K562 (cell line): ENCODE measurements around the gene SIT1. TPM values are rescaled to one million over a fixed set of nuclear protein-coding genes. Genes with fewer than 3 reads are reported as not detected.

ENCODE experiments used
- CREB1 ChIP-seq, 2 experiments: sonication (generic) in 1 of 2; formaldehyde crosslinking in 1 of 2; IDR thresholded peaks; 2 replicates each; pipeline versions ENCODE4 v1.6.1 to v1.8.0; 2012 to 2022; ENCODE audit warnings: inconsistent platforms in 1 of 2, mild to moderate bottlenecking in 1 of 2, missing genetic modification reagents in 1 of 2, moderate library complexity in 1 of 2
- FOS ChIP-seq: IDR thresholded peaks from 3 replicates; pipeline ENCODE4 v1.6.1; 2011; ENCODE audit not compliant: insufficient read length; ENCODE audit errors: extremely low read depth
- FOXA3 ChIP-seq, 2 experiments: fragments of 450-650 bp in 1 of 2; sonication (generic) in 1 of 2; formaldehyde crosslinking; IDR thresholded peaks in 1 of 2; conservative IDR thresholded peaks in 1 of 2; 2 replicates each; pipeline versions ENCODE4 v1.4.0 to v1.8.0; 2020 to 2022; ENCODE audit warnings: mild to moderate bottlenecking in 2 of 2, missing genetic modification reagents in 1 of 2
- HNRNPLL ChIP-seq: fragments of 200-400 bp; formaldehyde crosslinking; IDR thresholded peaks from 2 replicates; pipeline ENCODE4 v1.6.1; 2017; ENCODE audit warnings: low read length, low read depth, mild to moderate bottlenecking; ENCODE audit not compliant: poor library complexity, severe bottlenecking
- KAT7 ChIP-seq: sonication (generic); formaldehyde crosslinking; IDR thresholded peaks from 2 replicates; pipeline ENCODE4 v1.8.0; 2022; ENCODE audit warnings: missing genetic modification reagents, mild to moderate bottlenecking, borderline replicate concordance
- MCM5 ChIP-seq: fragments of 450-650 bp; IDR thresholded peaks from 2 replicates; pipeline ENCODE4 v1.6.1; 2016; ENCODE audit warnings: low read depth
- NCOA1 ChIP-seq: fragments of 450-650 bp; IDR thresholded peaks from 2 replicates; pipeline ENCODE4 v1.6.1; 2016; ENCODE audit warnings: low read depth
- NRF1 ChIP-seq, 2 experiments: fragments of 450-650 bp; IDR thresholded peaks in 1 of 2; conservative IDR thresholded peaks in 1 of 2; 2 replicates each; pipeline ENCODE4 v1.6.1; 2014; ENCODE audit warnings: mild to moderate bottlenecking in 2 of 2
- PYGO2 ChIP-seq: fragments of 450-650 bp; IDR thresholded peaks from 2 replicates; pipeline ENCODE4 v1.6.1; 2016; ENCODE audit warnings: mild to moderate bottlenecking, missing genetic modification characterization, moderate library complexity, missing compliant biosample characterization
- RBFOX2 ChIP-seq: fragments of 200-400 bp; formaldehyde crosslinking; IDR thresholded peaks from 2 replicates; pipeline ENCODE4 v1.6.1; 2017; ENCODE audit warnings: low read depth, mild to moderate bottlenecking, low read length, moderate library complexity
- TAF7 ChIP-seq: fragments of 450-650 bp; IDR thresholded peaks from 2 replicates; pipeline ENCODE4 v1.6.1; 2016; ENCODE audit warnings: missing genetic modification characterization, missing compliant biosample characterization
- ZC3H4 ChIP-seq: sonication (generic); formaldehyde crosslinking; IDR thresholded peaks from 2 replicates; pipeline ENCODE4 v1.9.0; 2021; ENCODE audit warnings: missing genetic modification reagents, borderline replicate concordance
- polyA plus RNA-seq, 8 experiments: library from polyadenylated mRNA; depleted of rRNA in 4 of 8; stranded (reverse) in 5 of 8; unstranded in 3 of 8; fragments of >200 nt; fragmentation: Nextera tagmentation in 2 of 8; fragmentation: Illumina TruSeq in 1 of 8; extraction: Ambion mirVana in 2 of 8; extraction: Trizol in 1 of 8; gene quantifications; 2 replicates each; pipeline versions ENCODE4 v1.2.1 to v1.2.3, GENCODE V29; 2011 to 2014; ENCODE audit warnings: inconsistent platforms in 1 of 8, missing spikeins in 1 of 8
- total RNA-seq, 7 experiments: library from RNA; depleted of rRNA in 6 of 7; stranded (reverse); fragments of >200 nt in 6 of 7; fragmentation: Illumina TruSeq in 2 of 7; extraction: Trizol in 2 of 7; gene quantifications; 2 replicates each; pipeline versions ENCODE4 v1.2.1 to v1.2.3, GENCODE V29; 2011 to 2021; ENCODE audit warnings: low replicate concordance in 1 of 7
- TF ChIP-seq, protein P1 (sequence below): sonication (generic); formaldehyde crosslinking; IDR thresholded peaks from 2 replicates; pipeline ENCODE4 v1.8.1; 2023; ENCODE audit warnings: missing genetic modification reagents, mild to moderate bottlenecking, borderline replicate concordance
- TF ChIP-seq, protein P2 (sequence below), 3 experiments: IDR thresholded peaks in 2 of 3; conservative IDR thresholded peaks in 1 of 3; 2 replicates each; pipeline ENCODE4 v1.5.1; 2011 to 2012; ENCODE audit warnings: low read length in 3 of 3, mild to moderate bottlenecking in 3 of 3, control low read depth in 2 of 3, improper control_type of control experiment in 1 of 3, inconsistent platforms in 1 of 3, low read depth in 1 of 3, mixed read lengths in 1 of 3, moderate library complexity in 1 of 3; ENCODE audit not compliant: insufficient read depth in 2 of 3
- TF ChIP-seq, protein P3 (sequence below), 2 experiments: fragments of 450-650 bp; conservative IDR thresholded peaks; 2 replicates each; pipeline ENCODE4 v1.6.1; 2017; ENCODE audit warnings: mild to moderate bottlenecking in 2 of 2, moderate library complexity in 2 of 2
- TF ChIP-seq, protein P4 (sequence below): fragments of 250-450 bp; sonication (Bioruptor Pico); IDR thresholded peaks from 2 replicates; pipeline ENCODE4 v1.8.0; 2022; ENCODE audit warnings: inconsistent platforms

The SIT1 gene
- total and polyA plus RNA-seq, 9 of the 15 experiments (the other 6 are each of a cell fraction or from before 2014, with no cell fraction given) = not detected

DNA sequence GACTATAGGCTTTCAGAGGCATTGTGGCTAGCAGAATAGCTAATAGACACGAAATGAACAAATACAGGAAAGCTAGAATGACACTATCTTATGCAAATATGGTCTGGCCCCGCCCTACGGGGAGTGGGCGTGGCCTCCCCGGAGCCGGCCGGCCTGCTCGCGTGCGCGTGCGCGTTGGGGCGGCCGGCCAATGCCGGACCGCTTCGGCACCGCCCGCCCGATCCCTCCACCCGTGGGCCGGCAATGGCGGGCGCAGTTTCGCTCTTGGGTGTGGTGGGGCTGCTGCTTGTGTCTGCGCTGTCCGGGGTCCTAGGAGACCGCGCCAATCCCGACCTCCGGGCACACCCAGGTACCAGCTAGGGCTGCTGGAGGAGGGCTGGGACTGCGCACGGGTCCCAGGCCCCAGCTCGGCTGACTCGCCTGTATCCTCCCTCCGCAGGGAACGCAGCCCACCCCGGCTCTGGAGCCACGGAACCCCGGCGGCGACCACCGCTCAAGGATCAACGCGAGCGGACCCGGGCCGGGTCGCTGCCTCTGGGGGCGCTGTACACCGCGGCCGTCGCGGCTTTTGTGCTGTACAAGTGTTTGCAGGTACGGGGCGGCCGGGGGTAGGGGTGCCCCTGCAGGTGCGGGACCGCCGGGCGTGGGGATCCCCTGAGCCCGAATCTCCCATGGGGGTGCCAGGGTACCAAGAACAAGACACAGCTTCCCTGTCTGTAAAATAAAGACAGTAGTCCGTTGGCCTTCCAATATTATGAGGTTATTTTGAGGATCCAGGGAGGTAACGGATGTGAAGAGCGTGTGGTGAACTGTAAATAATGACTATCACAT is 7.6 kb upstream of the SIT1 start, which contains the start of gene CCDC107 (continued):
- TF ChIP-seq, protein P1, sequence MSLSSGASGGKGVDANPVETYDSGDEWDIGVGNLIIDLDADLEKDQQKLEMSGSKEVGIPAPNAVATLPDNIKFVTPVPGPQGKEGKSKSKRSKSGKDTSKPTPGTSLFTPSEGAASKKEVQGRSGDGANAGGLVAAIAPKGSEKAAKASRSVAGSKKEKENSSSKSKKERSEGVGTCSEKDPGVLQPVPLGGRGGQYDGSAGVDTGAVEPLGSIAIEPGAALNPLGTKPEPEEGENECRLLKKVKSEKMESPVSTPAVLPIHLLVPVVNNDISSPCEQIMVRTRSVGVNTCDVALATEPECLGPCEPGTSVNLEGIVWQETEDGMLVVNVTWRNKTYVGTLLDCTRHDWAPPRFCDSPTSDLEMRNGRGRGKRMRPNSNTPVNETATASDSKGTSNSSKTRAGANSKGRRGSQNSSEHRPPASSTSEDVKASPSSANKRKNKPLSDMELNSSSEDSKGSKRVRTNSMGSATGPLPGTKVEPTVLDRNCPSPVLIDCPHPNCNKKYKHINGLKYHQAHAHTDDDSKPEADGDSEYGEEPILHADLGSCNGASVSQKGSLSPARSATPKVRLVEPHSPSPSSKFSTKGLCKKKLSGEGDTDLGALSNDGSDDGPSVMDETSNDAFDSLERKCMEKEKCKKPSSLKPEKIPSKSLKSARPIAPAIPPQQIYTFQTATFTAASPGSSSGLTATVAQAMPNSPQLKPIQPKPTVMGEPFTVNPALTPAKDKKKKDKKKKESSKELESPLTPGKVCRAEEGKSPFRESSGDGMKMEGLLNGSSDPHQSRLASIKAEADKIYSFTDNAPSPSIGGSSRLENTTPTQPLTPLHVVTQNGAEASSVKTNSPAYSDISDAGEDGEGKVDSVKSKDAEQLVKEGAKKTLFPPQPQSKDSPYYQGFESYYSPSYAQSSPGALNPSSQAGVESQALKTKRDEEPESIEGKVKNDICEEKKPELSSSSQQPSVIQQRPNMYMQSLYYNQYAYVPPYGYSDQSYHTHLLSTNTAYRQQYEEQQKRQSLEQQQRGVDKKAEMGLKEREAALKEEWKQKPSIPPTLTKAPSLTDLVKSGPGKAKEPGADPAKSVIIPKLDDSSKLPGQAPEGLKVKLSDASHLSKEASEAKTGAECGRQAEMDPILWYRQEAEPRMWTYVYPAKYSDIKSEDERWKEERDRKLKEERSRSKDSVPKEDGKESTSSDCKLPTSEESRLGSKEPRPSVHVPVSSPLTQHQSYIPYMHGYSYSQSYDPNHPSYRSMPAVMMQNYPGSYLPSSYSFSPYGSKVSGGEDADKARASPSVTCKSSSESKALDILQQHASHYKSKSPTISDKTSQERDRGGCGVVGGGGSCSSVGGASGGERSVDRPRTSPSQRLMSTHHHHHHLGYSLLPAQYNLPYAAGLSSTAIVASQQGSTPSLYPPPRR (CRISPR knock-in tag) = no peak
- TF ChIP-seq, protein P2, sequence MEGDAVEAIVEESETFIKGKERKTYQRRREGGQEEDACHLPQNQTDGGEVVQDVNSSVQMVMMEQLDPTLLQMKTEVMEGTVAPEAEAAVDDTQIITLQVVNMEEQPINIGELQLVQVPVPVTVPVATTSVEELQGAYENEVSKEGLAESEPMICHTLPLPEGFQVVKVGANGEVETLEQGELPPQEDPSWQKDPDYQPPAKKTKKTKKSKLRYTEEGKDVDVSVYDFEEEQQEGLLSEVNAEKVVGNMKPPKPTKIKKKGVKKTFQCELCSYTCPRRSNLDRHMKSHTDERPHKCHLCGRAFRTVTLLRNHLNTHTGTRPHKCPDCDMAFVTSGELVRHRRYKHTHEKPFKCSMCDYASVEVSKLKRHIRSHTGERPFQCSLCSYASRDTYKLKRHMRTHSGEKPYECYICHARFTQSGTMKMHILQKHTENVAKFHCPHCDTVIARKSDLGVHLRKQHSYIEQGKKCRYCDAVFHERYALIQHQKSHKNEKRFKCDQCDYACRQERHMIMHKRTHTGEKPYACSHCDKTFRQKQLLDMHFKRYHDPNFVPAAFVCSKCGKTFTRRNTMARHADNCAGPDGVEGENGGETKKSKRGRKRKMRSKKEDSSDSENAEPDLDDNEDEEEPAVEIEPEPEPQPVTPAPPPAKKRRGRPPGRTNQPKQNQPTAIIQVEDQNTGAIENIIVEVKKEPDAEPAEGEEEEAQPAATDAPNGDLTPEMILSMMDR (IDR thresholded peaks at IDR 0.05 in 2 of 3, conservative IDR thresholded peaks at IDR 0.05 in 1 of 3; ENCODE audit: insufficient read depth in 2 of 3, low read depth in 1 of 3, low read length in 3 of 3) = peak; percentile 47 to 71 (median 65)
- TF ChIP-seq KAT7 = peak; percentile 77; the same call in 1 of the 2 replicates
- TF ChIP-seq HNRNPLL = peak; percentile 25
- TF ChIP-seq, protein P3, sequence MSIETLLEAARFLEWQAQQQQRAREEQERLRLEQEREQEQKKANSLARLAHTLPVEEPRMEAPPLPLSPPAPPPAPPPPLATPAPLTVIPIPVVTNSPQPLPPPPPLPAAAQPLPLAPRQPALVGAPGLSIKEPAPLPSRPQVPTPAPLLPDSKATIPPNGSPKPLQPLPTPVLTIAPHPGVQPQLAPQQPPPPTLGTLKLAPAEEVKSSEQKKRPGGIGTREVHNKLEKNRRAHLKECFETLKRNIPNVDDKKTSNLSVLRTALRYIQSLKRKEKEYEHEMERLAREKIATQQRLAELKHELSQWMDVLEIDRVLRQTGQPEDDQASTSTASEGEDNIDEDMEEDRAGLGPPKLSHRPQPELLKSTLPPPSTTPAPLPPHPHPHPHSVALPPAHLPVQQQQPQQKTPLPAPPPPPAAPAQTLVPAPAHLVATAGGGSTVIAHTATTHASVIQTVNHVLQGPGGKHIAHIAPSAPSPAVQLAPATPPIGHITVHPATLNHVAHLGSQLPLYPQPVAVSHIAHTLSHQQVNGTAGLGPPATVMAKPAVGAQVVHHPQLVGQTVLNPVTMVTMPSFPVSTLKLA (conservative IDR thresholded peaks at IDR 0.05) = no peak
- TF ChIP-seq, protein P4, sequence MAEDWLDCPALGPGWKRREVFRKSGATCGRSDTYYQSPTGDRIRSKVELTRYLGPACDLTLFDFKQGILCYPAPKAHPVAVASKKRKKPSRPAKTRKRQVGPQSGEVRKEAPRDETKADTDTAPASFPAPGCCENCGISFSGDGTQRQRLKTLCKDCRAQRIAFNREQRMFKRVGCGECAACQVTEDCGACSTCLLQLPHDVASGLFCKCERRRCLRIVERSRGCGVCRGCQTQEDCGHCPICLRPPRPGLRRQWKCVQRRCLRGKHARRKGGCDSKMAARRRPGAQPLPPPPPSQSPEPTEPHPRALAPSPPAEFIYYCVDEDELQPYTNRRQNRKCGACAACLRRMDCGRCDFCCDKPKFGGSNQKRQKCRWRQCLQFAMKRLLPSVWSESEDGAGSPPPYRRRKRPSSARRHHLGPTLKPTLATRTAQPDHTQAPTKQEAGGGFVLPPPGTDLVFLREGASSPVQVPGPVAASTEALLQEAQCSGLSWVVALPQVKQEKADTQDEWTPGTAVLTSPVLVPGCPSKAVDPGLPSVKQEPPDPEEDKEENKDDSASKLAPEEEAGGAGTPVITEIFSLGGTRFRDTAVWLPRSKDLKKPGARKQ = no peak
- TF ChIP-seq NRF1 (conservative IDR thresholded peaks at IDR 0.05 in 1 of 2, IDR thresholded peaks at IDR 0.05 in 1 of 2) = peak; percentile 96
- TF ChIP-seq FOXA3 (CRISPR knock-in tag; conservative IDR thresholded peaks at IDR 0.05 in 1 of 2, IDR thresholded peaks at IDR 0.05 in 1 of 2) = no peak
- TF ChIP-seq NCOA1 = no peak
- no peak for TF ChIP-seq ZC3H4 (CRISPR knock-in tag)
- TF ChIP-seq PYGO2 (tag) = no peak
- TF ChIP-seq TAF7 (tag) = peak; percentile 39; the same call in 1 of the 2 replicates
- no peak for TF ChIP-seq MCM5
- no peak for TF ChIP-seq CREB1 (IDR thresholded peaks at IDR 0.05)
- TF ChIP-seq CREB1 (CRISPR knock-in tag; IDR thresholded peaks at IDR 0.05) = no peak
- no peak for TF ChIP-seq FOS
- peak; percentile 87 for TF ChIP-seq RBFOX2
